Measurements from ENCODE around the gene PREX1.

Gene PREX1

GRCh38 chr20:48656661-48657211, 171.1 kb downstream of the PREX1 start:
- DNase-seq (ENCODE audit: low spot score) = no peak

- DNase-seq (ENCODE audit: low spot score) = no peak
Observed at GRCh38 chr20:48656137-48656536, 171.7 kb downstream of the PREX1 start.

GRCh38 chr20:48653706-48654051, 174.1 kb downstream of the PREX1 start:
- DNase-seq (ENCODE audit: low spot score) = no peak

GRCh38 chr20:48652961-48653705, 174.7 kb downstream of the PREX1 start:
- no peak for DNase-seq (ENCODE audit: low spot score)

GRCh38 chr20:48651960-48652359, 175.8 kb downstream of the PREX1 start:
- DNase-seq (ENCODE audit: low spot score) = no peak

GRCh38 chr20:48651271-48651670, 176.5 kb downstream of the PREX1 start:
- no peak for DNase-seq (ENCODE audit: low spot score)

GRCh38 chr20:48649868-48650267, 177.9 kb downstream of the PREX1 start:
- no peak for DNase-seq (ENCODE audit: low spot score)

- DNase-seq (ENCODE audit: low spot score) = no peak
Observed at GRCh38 chr20:48649104-48649626, 178.6 kb downstream of the PREX1 start.

- no peak for DNase-seq (ENCODE audit: low spot score)
Observed at GRCh38 chr20:48648482-48649051, 179.2 kb downstream of the PREX1 start.

GRCh38 chr20:48647858-48648257, 179.9 kb downstream of the PREX1 start:
- no peak for DNase-seq (ENCODE audit: low spot score)

- DNase-seq (ENCODE audit: low spot score) = no peak
Observed at GRCh38 chr20:48645666-48646065, 182.1 kb downstream of the PREX1 start.

GRCh38 chr20:48644286-48644828, 183.4 kb downstream of the PREX1 start:
- no peak for DNase-seq (ENCODE audit: low spot score)

GRCh38 chr20:48642105-48642880, 185.5 kb downstream of the PREX1 start:
- no peak for DNase-seq (ENCODE audit: low spot score)

- no peak for DNase-seq (ENCODE audit: low spot score)
Observed at GRCh38 chr20:48640871-48641270, 186.9 kb downstream of the PREX1 start.

- no peak for DNase-seq (ENCODE audit: low spot score)
Observed at GRCh38 chr20:48639899-48640298, 187.9 kb downstream of the PREX1 start.

- DNase-seq (ENCODE audit: low spot score) = peak; percentile 53
Observed at GRCh38 chr20:48638546-48638945, 189.3 kb downstream of the PREX1 start.

- no peak for DNase-seq (ENCODE audit: low spot score)
Observed at GRCh38 chr20:48637461-48637860, 190.3 kb downstream of the PREX1 start.

- DNase-seq (ENCODE audit: low spot score) = no peak
Observed at GRCh38 chr20:48636301-48636700, 191.5 kb downstream of the PREX1 start.

GRCh38 chr20:48635791-48636267, 192.0 kb downstream of the PREX1 start:
- DNase-seq (ENCODE audit: low spot score) = peak; percentile 84

GRCh38 chr20:48635361-48635760, 192.4 kb downstream of the PREX1 start:
- no peak for DNase-seq (ENCODE audit: low spot score)

GRCh38 chr20:48634641-48635040, 193.2 kb downstream of the PREX1 start:
- DNase-seq (ENCODE audit: low spot score) = no peak

GRCh38 chr20:48633620-48634257, 194.1 kb downstream of the PREX1 start:
- no peak for DNase-seq (ENCODE audit: low spot score)

All from AG08395 (cell line).